Measurements from ENCODE around the gene LUC7L2.

GRCh38 chr7:139366400-139366799 is 6.7 kb downstream of the LUC7L2 start:
- no peak for TF ChIP-seq EZH2 (IDR thresholded peaks at IDR 0.05; ENCODE audit: low read depth, low read length, severe bottlenecking)
- no peak for TF ChIP-seq POLR2AphosphoS5 (IDR thresholded peaks at IDR 0.05; ENCODE audit: low read depth, low read length)
- no peak for TF ChIP-seq SP1 (IDR thresholded peaks at IDR 0.05; ENCODE audit: low read depth, low read length)
- TF ChIP-seq, protein P1, sequence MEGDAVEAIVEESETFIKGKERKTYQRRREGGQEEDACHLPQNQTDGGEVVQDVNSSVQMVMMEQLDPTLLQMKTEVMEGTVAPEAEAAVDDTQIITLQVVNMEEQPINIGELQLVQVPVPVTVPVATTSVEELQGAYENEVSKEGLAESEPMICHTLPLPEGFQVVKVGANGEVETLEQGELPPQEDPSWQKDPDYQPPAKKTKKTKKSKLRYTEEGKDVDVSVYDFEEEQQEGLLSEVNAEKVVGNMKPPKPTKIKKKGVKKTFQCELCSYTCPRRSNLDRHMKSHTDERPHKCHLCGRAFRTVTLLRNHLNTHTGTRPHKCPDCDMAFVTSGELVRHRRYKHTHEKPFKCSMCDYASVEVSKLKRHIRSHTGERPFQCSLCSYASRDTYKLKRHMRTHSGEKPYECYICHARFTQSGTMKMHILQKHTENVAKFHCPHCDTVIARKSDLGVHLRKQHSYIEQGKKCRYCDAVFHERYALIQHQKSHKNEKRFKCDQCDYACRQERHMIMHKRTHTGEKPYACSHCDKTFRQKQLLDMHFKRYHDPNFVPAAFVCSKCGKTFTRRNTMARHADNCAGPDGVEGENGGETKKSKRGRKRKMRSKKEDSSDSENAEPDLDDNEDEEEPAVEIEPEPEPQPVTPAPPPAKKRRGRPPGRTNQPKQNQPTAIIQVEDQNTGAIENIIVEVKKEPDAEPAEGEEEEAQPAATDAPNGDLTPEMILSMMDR (IDR thresholded peaks at IDR 0.05; ENCODE audit: control extremely low read depth in 1 of 3, insufficient read depth in 1 of 3, low read depth in 1 of 3, low read length in 3 of 3): no peak
- no peak for TF ChIP-seq GTF2F1 (IDR thresholded peaks at IDR 0.05; ENCODE audit: borderline replicate concordance, low read depth, low read length)
- no peak for TF ChIP-seq EP300 (IDR thresholded peaks at IDR 0.05; ENCODE audit: borderline replicate concordance in 1 of 2, low read depth in 2 of 2, low read length in 2 of 2)
- no peak for TF ChIP-seq POLR2A (IDR thresholded peaks at IDR 0.05; ENCODE audit: control extremely low read depth in 1 of 2, low read depth in 2 of 2, low read length in 2 of 2)
- no peak for TF ChIP-seq KDM5A (IDR thresholded peaks at IDR 0.05; ENCODE audit: low read length)
- no peak for TF ChIP-seq USF2 (IDR thresholded peaks at IDR 0.05; ENCODE audit: low read length)
- TF ChIP-seq TCF12 (IDR thresholded peaks at IDR 0.05; ENCODE audit: low read depth, low read length): no peak
- TF ChIP-seq TBP (IDR thresholded peaks at IDR 0.05; ENCODE audit: low read depth, low read length): no peak
- no peak for TF ChIP-seq EGR1 (IDR thresholded peaks at IDR 0.05; ENCODE audit: borderline replicate concordance, low read depth, low read length)
- TF ChIP-seq SIN3A (conservative IDR thresholded peaks at IDR 0.05 in 1 of 2, IDR thresholded peaks at IDR 0.05 in 1 of 2; ENCODE audit: low read depth in 1 of 2, low read length in 2 of 2): no peak
- no peak for TF ChIP-seq JUN (IDR thresholded peaks at IDR 0.05; ENCODE audit: low read depth, low read length)

All from H1 (cell line).